GOT3 (cell line): Measurements from ENCODE around the gene ZBTB17.
A peak's percentile ranks its signal among the peaks of the same experiment; 100 is the strongest.
"Not testable (repeated sequence)": the region's sequence is repeated elsewhere in the genome, so short reads cannot be mapped to it uniquely, and the experiment has no call there.

Source experiments
- DNase-seq: peaks from one replicate; lab custom pipeline; 2025; ENCODE audit warnings: mixed read lengths; lab: John Stamatoyannopoulos, UW

ZBTB17 gene

DNA sequence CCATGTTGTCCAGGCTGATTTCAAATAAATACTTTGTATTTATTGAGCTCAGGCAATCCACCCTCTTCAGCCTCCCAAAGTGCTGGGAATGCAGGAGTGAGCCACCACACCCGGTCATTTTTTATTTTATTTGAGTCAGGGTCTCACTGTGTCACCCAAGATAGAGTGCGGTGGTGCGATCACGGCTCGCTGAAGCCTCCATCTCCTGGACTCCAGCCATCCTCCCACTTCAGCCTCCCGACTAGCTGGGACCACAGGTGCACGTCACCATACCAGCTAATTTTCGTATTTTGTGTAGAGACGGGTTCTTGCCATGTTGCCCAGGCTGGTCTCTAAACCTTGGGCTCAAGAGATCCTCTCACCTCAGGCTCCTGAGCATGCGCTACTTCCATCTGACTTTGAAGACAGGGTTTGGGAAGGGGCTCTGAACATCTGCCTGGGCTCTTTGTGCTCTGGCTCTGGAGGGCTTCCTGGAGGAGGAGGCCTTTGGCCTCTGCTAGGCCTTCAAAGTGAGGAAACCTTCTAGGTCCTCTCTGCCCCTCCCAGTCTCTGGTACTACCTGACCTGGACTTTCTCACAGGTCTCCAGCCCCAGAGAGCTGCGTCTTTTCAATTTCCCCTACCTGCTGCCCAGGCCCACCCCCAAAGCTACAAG, 36.2 kb upstream of the ZBTB17 start:
- DNase-seq: no peak

GRCh38 chr1:16010837-16011236, 34.9 kb upstream of the ZBTB17 start:
- DNase-seq: no peak

GRCh38 chr1:16009678-16010077, 33.8 kb upstream of the ZBTB17 start:
- no peak for DNase-seq

- DNase-seq: peak; percentile 28
Measured at GRCh38 chr1:16009030-16009460, 33.1 kb upstream of the ZBTB17 start.

DNA sequence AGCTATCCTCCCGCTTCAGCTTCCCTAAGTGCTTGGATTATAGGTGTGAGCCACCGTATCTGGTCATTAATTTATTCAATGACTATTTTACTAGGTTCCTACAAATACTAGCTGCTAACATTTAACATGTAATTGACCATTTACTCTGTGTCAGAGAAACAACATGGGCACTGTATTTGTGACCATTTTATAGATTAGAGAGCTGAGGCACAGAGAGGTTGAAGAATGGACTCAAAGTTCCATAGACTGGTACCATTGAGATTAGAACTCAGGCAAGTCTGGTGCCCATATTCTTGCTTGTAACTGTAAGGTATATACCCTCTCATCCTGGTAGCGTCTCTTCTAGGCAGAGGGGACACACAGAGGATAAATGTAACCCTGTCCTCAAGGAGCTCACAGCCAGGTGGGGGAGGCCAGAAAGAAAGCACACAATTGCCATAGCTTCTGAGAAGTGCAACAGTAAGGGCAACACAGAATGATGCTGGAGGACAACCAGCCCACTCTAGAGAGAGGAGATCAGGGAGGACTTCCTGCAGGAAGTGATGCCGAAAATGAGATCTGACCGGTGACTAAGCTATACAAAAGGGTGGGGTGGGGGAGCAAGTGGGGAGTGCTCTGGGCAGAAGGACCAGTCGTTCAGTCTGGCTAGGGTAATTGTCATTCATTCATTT, 31.9 kb upstream of the ZBTB17 start:
- no peak for DNase-seq

GRCh38 chr1:16006552-16007485, 30.9 kb upstream of the ZBTB17 start:
- no peak for DNase-seq

DNA sequence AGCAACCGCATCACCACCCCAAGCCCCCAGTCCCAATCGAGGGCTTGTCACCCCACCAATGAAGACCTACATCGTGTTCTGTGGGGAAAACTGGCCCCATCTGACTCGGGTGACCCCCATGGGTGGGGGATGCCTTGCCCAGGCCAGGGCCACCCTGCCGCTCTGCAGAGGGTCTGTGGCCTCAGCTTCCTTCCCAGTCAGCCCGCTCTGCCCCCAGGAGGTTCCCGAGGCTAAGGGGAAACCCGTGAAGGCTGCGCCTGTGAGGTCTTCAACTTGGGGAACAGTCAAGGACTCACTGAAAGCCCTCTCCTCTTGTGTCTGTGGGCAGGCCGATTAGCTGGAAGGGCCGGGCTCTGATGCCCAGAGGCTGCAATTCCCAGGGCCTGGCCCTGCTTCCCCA, 30.1 kb upstream of the ZBTB17 start:
- no peak for DNase-seq

GRCh38 chr1:16005597-16005996, 29.7 kb upstream of the ZBTB17 start:
- DNase-seq: no peak

DNA sequence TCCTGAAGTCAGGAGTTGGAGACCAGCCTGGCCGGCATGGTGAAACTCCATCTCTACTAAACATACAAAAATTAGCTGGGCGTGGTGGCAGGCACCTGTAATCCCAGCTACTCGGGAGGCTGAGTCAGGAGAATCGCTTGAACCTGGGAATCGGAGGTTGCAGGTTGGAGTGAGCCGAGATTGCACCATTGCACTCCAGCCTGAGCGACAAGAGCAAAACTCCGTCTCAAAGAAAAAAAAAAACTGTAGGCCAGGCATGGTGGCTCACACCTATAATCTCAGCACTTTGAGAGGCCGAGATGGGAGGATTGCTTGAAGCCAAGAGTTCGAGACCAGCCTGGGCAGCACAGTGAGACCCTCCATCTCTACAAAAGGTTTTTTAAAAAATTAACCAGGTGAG, 25.4 kb upstream of the ZBTB17 start:
- DNase-seq: not testable (repeated sequence)

GRCh38 chr1:15998929-15999328, 23.0 kb upstream of the ZBTB17 start:
- no peak for DNase-seq

- no peak for DNase-seq
Measured at GRCh38 chr1:15997637-15998280, 21.9 kb upstream of the ZBTB17 start.

DNA sequence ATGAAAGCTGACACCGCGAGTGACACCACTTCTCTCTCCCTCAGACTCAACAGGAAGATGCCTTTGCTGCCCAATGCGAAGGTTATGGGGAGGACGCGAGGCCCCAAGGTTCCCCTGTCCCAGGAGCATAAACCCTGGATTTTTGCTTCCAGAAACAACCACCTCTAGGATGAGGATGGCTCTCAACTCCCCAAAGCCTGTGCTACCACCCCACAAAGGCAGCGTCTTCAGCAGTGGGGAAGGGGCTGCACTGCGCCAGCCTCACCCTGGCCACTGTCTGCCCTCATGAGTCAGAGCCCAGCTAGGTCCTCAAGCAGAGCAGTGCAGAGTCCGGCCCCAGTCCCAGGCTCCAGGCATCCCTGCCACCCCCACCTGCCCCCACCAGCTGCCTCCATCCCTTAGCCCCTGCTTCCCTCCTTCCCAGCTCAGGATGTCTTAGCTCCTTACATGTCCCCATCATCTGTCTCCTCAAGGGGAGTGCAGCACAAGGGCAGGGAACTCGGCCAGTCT, 21.2 kb upstream of the ZBTB17 start:
- no peak for DNase-seq

DNA sequence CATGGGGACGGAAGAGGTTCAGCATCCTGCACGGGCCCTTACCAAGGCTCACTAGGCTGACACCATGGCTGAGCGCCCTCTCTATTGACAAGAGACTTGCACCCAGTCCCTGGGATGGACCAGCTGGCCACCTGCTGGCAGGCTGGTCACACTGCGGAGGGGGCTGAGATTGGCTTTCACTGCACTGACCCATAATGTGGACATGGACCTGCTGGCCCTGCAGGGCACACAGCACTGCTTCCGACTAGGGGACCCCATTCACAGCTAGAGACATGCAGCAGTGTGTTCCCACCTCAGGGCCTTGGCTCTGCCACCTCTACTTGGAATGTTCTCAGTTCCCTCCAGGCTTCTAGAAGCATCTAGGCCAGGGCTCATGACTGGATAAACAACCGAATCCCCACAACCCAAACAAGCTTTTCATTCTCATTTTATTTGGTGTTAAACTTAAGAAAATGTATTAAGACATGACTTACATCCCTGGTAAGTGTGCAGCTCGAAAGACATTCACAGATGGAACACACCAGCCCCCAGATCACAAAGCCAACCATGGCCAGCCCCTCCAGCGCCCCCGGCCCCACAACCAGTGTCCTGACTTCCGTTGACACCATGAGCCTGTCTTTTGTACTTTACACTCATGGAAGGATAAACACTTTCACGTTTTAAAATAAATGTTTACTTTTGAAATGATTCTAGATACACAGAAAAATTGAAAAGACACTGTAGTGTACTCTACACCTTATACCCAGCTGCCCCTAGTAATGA, 18.9 kb upstream of the ZBTB17 start:
- DNase-seq: peak; percentile 20

- no peak for DNase-seq
Measured at GRCh38 chr1:15994081-15994480, 18.2 kb upstream of the ZBTB17 start.

DNA sequence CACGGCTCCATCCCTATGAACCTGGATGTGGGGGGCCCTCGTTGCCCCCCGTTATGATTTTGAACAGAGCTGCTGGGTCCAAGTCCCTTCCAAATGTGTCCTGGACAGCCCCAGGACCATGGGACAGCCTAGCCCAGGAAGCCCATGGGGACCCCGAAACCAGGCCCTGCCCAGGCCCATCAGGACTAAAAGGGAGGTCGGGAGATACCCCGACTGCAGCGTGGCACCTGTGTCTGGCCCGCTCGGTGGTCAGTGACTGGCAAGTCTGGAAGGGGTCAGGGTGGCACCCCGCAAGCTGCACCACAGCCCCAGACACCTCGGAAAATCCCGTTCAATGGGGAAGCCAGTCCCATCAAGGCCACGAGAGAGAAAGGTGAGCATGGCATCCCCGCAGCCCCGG, 17.8 kb upstream of the ZBTB17 start:
- no peak for DNase-seq

DNA sequence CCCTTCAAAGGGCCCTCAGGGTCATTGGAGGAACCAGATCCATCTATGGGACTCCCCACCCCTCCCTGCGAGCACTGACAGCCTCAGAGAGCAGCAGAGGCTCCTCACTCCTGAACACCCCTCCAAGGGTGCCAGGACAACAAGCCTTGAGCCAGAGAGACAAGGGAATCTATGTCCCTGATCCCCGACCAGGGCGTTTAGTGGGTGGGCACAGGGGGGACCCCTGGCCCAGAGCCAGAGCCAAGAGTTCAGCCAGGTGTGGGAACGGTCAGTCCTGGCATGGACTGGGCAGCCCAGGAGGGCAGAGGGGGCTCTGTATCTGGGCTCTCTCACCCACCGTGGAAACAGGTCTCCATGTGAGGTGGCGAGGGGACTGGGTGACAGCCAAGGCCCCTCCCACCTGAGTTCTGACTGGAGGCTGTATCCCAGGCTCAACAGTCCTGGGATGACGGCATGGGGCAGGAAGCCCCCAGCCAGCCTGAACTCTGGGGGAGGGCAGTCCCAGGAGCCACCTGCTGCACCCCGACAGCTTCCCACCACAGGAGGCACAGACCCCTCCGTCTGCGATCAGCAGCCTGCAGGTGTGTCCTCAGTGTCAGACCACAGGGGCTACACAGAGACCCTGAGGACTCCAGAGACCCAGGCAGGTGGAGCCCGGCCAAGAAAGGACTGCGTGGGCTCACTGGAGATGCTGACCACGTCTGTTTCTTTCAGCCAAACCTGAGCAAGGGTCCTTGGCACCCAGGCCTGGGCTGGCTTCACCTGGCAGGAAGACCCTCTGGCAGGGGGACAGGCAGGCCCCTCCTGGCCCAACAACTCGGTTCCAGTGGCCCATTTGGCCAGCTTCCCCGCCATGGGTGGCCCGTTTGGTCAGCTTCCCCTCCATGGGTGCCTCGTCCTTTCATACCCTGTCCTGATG, 16.9 kb upstream of the ZBTB17 start:
- no peak for DNase-seq

DNA sequence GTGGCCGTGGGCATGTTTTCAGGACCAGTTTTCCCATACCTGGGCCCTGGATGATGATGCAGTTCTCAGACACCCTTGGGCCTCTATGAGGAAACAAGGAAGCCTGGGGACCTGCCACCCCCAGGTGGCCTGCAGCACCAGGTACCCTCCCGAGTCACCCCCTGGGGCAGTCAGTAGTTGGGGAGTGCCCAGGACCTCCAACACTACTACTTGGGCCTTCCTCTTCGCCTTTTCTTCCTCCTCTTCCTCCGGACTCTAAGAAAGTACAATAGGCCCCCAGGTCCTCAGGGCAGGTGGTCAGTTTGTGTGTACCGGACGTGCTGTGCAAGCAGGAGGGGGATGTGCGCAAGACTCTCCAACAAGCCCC, 16.3 kb upstream of the ZBTB17 start:
- no peak for DNase-seq

DNA sequence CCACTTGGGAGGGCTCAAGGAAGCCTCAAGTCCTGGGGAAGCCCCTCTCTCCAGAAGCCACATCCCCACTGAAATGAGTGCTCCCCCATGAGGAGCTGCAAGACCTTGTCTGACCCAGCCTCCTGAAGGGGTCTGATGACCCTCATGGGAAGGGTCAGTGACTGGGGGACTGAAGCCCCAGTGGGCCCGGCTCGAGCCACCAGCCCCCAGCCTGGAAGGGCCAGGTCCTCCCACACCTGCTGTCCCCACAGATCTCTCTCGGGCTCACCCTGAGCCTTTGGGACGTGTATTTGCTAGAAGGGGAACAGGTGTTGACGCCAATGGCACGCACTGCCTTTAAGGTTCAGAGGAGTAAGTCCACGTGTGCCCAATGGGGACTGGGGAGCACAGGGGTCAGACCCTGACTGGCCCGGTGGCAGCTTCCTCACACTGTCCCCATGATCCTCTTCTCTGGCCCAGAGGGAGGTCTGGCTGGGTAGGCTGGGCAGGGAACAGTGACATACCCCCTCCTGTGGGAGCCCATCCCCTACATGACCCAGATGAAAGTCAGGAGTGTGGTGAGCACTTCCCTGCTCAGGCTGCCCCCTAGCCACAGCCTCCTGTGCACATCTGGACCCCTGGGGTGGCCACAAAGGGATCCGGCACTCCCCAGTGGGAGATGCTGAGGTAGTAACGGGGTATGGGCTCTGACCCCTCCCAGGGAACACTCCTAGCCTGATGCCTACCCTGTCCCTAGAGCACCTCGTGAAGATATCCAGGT, 15.7 kb upstream of the ZBTB17 start:
- no peak for DNase-seq

DNA sequence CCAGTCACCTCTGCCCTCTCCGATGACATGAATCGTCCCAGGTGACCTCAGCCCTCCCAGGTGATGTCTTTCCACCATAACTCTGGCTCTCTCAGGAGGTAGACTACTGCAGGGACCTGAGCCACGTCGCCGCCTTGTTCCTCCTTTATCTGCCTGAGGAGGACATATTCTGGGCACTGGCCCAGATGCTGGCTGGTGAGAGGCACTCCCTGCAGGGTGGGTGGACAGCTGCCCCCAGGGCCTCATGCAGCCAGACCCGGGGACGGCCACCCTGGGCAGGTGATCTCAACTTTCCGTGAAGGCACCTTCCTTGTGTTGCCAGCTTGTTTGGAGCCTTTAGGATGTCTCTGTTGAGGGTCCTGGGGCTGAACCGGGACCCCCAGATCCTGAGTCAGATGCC, 13.9 kb upstream of the ZBTB17 start:
- DNase-seq: no peak
